ENCODE measurements around the gene TRIML2.

TRIML2 gene, protein sequence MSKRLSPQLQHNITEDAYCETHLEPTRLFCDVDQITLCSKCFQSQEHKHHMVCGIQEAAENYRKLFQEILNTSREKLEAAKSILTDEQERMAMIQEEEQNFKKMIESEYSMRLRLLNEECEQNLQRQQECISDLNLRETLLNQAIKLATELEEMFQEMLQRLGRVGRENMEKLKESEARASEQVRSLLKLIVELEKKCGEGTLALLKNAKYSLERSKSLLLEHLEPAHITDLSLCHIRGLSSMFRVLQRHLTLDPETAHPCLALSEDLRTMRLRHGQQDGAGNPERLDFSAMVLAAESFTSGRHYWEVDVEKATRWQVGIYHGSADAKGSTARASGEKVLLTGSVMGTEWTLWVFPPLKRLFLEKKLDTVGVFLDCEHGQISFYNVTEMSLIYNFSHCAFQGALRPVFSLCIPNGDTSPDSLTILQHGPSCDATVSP

DNA sequence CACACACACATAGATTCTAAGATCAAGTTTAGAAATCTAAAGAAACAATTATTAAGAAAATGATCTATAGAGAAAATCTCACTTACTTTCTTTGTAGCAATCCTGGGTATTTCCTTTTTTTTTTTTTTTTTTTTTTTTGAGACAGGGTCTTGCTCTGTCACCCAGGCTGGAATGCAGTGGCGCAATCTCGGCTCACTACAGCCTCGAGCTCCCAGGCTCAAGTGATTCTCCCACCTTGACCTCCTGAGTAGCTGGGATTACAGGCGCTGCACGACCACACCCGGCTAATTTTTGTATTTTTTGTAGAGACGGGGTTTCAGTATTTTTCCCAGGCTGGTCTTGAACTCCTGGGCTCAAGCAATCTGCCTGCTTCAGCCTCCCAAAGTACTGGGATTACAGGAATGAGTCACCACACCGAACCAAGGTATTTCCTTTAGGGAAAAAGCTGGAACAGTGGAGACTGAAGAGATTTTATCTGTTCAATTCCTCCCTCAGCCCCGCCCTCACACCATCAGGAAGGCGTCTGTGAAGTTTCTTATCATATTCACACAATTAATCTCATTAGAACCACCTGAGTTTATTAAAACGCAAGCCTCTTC is at the start of gene TRIML2:
Gene TRIML2, minus strand, starts transcription at position 447 of the 599 bp plus-strand sequence. CDS start 4,235 bp downstream, outside the sequence.
- no peak for DNase-seq

DNA sequence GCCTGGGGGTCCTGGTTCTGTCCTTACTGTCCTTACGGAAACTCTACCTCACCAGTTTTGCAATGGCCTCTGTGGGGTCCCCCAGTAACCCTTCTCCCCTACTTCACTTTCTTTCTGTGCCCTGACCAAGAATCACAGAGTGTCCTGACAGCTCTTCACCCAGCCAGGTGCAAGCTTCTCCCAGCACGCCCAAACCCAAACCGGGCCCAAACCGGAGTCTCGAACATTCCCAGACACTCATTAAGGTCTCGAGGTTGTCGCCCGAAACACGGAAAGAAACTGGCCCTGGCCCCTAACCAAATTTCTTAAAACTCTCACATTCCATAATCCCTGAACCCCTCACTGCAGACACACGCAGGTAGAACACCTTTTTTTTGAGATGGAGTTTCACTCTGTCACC is 48.9 kb upstream of the TRIML2 start:
- DNase-seq: no peak

DNA sequence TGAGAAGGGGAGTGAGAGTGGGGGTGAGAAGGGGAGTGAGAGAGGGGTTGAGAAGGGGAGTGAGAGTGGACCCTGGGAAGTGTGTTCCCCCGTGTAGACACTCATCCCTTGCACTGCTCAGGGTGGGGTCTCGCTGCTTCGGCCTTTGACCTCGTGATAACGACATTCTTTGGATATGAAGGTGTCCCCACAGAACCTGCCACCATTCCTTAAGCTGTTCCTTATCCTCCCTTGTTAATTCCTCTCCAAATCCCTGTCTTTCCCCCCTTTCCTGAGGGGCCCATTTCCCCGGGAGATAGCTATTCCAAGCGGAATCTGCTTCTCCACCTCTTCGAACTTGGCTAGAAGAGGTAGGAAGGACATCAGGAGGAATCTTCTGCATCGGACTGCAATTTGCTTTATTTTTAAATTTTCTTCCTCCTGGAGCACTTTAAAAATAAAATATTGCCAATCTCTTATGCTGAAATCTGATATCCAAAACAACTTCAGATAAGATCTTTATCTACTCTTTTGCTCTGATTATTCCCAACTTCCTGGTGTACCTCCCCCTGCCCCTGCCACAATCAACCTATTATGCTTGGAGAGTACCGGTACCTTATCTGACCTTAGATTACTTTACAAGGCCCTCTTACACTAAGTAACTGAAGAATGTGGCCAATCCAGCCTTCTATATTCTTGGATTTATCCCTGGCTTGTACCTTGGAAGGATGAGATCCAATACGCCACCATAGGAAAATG is 45.4 kb upstream of the TRIML2 start:
- DNase-seq: no peak

DNA sequence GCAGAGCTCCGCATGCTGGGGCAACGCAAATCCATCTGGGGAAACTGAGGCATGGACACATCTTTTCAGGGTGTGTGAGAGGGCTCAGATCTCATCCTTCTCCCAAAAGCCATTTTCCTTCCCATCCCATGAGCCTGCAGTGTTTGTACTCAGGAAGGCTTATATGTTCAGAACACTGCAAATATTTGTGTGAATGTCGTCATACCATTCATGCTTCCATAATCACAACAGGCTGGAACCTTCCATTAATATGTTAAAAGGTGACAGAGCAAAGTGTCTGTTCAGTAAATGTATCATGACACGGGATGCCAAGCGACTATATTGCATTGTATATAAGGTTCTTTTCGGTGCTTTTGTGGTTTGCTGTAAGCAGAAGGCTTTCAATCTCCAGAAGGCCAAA is 38.4 kb upstream of the TRIML2 start:
- DNase-seq: no peak

DNA sequence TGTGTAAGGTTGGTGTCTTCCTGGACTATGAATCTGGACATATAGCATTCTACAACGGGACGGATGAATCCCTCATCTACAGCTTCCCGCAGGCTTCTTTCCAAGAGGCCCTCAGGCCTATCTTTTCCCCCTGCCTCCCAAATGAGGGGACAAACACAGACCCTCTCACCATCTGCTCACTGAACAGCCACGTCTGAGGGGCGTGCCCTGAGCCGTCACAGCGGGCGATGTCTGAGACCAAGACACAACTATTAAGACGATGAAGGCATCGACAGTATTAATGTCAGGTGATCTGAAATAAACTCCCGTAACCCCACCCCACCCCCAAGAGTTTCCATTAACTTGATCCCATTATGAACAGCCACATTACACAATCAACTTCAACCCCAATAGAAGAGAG is 37.8 kb upstream of the TRIML2 start:
- DNase-seq: no peak

DNA sequence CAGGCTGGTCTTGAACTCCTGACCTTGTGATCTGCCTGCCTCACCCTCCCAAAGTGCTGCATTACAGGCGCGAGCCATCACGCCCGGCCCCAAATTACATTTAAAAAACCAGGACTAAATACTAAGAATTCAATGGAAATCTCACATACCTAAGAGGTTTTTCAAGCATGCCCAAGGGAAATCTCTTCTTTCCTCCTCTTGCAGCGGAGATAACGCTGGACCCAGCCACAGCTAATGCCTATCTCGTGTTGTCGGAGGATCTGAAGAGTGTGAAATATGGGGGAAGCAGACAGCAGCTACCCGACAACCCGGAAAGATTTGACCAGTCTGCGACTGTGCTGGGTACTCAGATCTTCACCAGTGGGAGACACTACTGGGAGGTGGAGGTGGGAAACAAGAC is 37.2 kb upstream of the TRIML2 start:
- DNase-seq: no peak

DNA sequence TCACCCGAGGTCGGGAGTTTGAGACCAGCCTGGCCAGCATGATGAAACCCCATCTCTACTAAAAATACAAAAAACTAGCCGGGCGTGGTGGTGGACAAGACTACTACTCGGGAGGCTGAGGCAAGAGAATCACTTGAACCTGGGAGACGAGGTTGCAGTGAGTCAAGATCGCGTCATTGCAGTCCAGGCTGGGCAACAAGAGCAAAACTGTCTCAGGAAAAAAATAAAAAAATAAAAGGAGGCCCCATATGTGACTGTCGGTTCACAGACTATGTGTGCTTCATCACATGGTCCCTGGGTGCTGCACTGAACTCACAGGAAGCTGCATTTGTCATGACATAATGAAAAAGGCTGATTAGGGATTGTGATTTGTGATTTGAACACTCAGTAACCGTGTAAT is 36.2 kb upstream of the TRIML2 start:
- no peak for DNase-seq

DNA sequence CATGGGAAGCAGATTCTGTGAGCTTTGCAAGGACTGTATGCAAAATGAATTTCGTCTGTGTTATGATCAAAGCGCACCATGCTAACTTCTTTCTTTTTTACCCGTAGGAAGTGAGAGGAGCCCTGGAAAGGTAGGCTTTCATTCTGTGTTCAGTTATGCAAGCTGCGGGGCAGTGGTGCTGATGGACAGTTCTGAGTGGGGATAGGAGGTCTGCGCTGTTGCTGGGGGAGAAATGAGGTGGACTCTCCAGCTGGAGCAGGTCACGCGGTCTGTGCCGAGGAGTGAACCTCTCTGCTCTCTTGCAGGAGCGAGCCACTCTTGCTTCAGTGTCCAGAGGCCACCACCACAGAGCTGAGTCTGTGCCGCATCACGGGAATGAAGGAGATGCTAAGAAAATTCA is 34.3 kb upstream of the TRIML2 start:
- DNase-seq: no peak

DNA sequence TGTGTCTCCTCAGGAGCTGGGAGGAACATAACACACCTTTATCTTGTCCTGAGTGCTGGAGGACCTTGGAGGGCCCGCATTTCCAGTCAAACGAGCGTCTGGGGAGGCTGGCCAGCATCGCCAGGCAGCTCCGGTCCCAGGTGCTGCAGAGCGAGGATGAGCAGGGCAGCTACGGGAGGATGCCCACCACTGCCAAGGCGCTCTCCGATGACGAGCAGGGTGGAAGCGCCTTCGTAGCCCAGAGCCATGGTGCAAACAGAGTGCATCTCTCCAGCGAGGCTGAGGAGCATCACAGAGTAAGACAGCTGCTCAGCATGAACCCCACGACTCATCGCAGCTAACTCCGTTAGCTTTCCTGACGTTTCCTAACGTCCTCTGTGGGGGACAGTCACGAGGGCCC is 30.3 kb upstream of the TRIML2 start:
- no peak for DNase-seq

DNA sequence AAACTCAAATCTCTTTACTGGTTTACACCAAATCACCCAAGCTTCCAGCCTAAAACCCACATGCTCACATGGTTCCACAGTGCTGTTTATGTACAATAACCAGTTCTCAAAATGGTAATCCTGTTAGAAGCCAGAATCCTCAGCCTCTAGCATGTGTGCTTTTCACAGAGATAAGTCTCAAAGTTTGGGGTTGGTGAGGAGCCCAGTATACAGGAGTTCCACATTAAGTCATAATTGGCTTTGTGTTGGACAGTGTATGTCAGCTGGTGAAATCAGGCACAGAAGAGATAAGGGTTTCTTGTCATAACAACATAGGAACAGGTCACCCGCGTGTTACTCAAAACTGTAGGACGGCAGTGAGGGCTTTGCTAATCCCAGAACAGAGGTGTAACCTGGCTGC is 29.7 kb upstream of the TRIML2 start, which contains the start of gene TRIML1:
Gene TRIML1, plus strand, starts transcription at position 301 of the 400 bp plus-strand sequence. CDS start 118 bp downstream, outside the sequence.
- no peak for DNase-seq

DNA sequence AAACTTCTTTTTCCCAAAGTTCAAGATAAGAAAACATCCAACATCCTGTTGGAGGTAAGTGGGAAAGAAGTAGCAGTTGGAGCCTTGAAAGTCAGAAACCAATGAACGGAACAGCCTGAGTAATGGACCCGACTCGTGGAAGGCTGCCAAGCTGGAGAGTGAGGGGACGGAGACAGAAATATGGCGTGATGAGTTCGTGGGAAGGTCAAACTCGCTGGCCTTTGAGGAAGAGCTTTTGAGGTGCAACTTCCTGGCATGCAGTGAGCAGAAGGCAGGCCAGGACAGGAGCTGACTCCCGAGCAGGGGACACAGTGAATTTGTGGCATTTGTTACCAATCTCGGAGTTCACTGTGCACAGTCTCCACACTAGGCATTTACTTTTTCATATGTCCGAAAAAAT is 28.8 kb upstream of the TRIML2 start:
- DNase-seq: no peak

DNA sequence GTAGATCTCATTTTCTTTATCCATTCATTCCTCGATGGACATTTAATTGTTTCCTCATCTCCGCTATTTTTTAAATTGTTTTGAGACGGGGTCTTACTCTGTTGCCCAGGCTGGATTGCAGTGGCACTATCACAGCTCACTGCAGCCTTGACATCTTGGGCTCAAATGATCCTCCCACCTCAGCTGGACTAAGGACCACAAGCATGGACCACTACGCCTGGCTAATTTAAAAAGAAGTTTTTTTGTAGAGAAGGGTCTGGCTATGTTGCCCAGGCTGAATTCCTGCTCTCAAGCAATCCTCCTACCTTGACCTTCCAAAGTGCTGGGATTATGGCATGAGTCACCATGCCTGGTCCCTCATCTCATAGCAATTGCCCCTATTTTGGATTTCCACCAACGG is 22.8 kb upstream of the TRIML2 start:
- DNase-seq: no peak

DNA sequence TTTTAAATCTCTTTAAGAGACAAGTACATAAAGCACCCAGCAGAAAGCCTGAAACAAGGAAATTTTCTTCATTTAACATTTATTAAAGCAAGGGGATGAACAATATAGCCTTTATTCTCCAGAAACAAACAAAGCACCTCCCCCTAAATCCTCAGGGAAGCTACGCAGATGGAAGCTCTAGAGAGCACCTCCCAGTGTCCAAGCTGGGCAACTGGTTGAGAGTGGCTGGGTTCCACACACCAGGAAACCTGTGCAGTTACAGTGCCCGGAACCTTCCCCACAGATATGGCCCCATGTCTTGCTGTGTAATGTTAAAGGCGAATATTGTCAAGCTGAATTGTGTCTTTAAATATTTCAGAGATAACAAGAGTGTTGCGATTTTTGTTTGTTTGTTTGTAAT is 21.0 kb upstream of the TRIML2 start:
- no peak for DNase-seq

DNA sequence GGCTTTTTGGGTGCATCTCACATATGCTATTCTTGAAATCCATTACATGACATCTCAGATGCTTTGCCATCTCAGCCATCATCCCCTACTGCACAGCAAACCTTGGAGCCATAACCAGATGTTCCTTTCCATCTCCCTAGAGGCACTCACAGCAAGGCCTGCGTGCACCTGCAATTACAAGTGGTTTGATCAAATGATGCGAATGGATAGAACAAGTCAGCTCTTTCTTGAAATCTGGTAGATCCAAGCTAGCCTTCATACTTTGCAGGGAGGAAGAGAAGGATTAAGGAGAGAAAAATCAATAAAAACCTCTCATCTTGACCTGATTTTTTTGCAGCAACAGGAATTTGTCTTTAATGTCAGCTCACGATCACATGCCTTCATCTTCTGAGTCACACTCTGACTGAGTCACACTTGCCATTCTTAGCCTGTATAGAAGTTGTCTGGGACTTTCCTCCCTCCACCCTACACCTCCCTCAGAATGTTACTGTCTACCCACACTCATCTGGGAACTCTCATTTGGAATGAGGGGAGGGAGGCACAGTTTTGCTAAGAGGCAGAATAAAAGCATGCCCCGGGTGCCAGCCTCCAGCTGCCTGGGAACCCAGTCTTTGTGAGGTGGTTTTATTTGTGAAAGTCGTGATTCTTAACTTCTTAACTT is 17.9 kb upstream of the TRIML2 start:
- no peak for DNase-seq

DNA sequence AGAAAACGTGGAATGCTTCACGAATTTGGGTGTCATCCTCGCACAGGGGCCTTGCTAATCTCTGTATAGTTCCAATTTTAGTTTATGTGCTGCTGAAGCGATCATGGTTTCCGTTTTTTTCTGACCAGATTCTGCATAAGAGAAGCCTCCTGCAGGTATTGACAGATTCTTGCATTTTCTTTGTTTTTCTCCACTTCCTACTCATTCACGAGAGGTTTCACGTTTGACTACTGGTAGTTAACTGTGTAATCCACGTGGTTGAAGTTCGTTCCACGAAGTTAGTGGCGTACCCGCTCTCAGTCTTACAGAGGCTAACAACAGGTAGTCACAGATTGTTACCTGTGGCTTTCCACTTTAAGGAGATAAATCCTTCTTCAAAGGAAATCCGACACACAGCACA is 12.1 kb upstream of the TRIML2 start:
- no peak for DNase-seq

DNA sequence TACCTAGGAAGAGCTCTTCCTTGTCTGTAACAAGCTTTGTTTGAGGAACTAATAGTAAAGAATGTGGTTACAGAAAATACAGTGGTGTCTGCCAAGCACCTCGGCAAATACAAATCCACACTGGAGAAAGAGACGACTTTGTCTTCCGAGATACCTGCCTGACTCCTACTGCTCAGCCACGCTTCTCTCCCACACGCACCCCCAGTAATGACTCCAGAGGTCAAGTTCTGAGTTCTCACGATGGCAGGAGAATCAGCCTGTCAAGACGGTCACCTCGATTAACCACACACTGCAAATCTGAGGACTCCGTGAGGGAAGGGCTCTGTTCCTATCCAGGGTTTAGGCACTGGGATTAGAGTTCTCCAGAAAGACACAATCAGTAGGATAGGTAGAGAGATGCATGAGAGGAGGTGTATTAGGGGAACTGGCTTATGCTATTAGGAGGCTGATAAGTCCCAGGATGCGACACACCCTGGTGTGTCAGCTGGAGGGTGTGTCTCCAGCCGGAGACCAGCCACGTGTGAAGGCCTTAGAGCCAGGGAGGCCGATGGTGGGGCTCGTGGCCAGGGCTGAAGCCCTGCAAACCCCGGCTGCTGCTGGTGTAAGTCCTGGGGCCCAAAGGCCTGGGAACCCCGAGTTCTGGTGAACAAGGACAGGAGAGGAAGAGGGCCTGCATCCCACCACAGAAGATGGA is 8.4 kb upstream of the TRIML2 start:
- no peak for DNase-seq

DNA sequence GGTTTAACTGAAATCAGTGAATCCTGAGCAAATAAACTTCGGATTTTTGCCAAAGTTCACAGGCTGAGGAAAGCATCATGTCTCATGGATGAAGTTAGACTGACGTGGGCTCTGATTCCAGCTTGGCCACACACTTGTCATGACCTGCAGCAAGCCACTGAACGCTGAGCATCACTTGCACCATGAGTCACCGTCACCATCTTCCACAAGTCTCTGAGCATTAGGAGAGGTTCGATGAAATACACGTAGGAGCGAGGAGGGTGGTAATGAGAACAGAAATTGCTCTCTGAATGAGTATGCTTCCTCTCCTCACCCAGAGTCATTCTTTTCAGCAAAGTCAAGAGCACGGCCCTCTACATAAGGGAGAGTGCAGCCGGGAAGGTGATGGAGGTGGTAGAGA is 3.8 kb upstream of the TRIML2 start:
- no peak for DNase-seq

DNA sequence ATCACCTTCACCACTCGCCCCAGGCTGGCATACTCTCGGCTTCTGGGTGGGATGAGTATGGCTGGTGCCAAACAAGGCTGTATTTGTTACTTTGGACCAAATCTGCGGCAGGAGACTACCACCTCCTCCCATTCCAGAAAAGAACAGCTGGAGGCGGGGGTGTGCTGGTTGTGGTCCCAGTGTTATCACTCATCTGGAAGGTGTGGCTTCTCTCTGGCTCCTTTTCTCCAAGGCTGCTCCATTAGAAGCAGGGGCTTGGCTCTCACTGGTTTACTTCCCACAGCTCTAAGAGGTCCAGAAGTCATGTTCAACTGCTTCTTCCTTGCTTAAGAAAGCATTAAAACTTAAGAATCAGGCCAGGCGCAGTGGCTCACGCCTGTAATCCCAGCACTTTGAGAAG is 2.6 kb upstream of the TRIML2 start:
- DNase-seq: no peak

DNA sequence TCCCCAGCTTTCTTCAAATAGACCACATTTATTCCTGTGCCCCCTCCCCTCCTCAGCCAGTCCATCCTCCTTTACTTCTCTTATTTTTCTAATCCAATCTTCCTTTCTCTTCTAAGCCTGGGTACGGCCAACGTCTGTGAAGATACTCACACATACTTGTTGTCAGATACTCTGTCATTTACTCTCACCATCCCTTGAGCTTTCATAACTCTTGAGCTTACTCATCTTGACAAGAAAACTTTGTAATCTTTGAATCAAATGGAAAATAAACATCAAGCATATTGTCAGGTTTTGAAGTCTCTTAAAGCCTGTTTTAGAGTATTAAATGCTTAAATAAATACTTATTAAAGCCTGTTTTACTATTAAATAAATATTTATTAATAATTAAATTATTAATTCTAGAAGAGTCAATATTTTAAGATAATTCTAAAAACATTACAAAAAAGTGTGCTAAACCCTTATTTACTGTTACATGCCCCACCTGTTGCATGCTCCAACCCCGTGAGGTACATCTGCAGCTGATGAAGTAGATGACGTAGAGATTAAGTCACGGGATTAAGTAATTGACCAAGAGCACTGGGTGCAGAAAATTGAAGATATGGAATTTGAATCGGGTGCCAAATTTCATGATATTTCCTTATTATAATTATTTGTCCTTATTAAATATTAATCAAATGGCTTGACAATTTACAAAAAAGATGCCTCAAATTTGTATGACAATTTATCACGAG is 1.5 kb upstream of the TRIML2 start:
- no peak for DNase-seq

DNA sequence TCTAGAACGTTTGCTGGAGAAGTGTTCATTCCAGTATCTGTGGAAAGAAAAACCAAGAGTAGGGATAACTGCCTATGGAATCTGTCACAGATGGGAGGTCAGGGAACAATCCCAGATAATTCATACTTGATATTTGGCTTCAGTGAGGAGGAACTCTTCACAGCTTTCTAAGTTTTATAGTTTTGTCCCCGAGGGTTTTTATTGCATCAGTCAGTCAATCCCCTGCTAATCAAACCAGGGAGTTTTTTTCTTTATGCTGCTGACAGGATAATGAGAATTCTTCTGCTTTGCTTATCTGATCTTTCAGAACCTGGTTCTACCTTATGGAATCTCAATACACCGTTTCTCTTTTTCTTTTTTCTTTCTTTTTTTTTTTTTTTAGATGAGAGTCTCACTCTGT is 633 bp upstream of the TRIML2 start:
- no peak for DNase-seq

DNA sequence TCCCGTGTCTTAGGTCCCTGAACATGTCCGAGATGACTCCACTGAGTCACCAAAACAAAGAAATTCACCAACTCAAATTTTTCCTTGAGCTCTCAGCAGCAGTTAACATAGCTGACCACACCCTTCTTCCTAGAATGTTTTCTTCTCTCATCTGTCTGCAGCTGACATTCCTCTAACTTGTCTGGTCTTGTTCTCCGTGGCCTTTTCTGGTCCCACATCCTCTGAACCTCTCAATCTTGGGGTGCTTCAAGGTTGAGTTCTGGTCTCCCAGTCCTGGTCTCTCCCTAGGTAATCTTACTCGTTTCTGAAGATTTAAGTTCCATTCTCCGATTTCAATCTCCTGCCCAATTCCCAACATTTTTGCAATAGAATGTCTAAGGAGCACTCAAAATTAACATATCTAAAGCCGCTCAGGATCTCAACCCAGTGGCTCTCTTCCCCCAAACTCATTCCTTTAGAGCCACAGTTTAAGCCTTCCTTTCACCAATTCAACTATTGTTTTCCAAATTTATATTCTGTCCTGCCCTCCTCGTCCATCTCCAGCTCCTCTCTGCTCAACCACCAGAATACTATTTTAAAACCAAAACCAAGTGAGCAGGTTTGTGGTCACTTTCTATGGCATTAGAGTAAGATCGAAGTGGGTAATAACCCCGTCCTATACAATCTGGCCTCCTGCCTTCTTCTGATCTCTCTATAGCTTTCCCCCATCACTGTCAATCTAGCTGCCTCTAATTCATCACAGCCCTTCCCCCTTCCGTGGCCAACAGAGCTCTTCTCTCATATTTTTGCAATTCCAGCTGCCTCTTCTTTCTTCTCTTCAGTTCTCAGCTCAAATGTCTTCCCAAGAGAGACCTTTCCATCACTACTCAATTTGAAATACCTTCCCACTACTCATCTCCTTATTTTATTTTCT is 1.2 kb downstream of the TRIML2 start:
- peak; percentile 35 for DNase-seq

Measured in 8988T (cell line).